Measurements from ENCODE around the gene MTG2. TPM values are rescaled to one million over a fixed set of nuclear protein-coding genes. Genes with fewer than 3 reads are reported as not detected.

The MTG2 gene
- total and polyA plus RNA-seq, 4 donors = 13.0 to 28.0 (median 24.4) TPM

- TF ChIP-seq REST (IDR thresholded peaks at IDR 0.05) = no peak
Measured at GRCh38 chr20:62137092-62137384, 45.8 kb upstream of the MTG2 start (continued).

- H3K9me3 ChIP-seq (ENCODE audit: control insufficient read depth in 4 of 4, low read length in 3 of 4) = no peaks in the 10 kb centered on the region
- H3K4me3 ChIP-seq (ENCODE audit: low read depth in 1 of 3, low read length in 3 of 3) = no peak overlapping the region
- DNase-seq (ENCODE audit: low spot score) = no peak
- no peak overlapping the region for H3K9ac ChIP-seq (ENCODE audit: low read depth in 1 of 2, low read length in 2 of 2)
- H3K4me1 ChIP-seq (ENCODE audit: control insufficient read depth in 4 of 4, insufficient read depth in 4 of 4, low read length in 3 of 4) = peaks cover 9 to 42% (median 29%) of the 10 kb centered on the region in 4 donors
- H3K27ac ChIP-seq (ENCODE audit: low read depth in 1 of 2, low read length in 2 of 2) = no peak overlapping the region
- TF ChIP-seq GABPA (IDR thresholded peaks at IDR 0.05 in 1 of 2, conservative IDR thresholded peaks at IDR 0.05 in 1 of 2) (no peak), REST (IDR thresholded peaks at IDR 0.05) (no peak), NR2F2 (IDR thresholded peaks at IDR 0.05) (no peak), RXRA (IDR thresholded peaks at IDR 0.05) (no peak), HNF4A (conservative IDR thresholded peaks at IDR 0.05) (no peak), ATF3 (IDR thresholded peaks at IDR 0.05) (no peak), MAX (IDR thresholded peaks at IDR 0.05) (no peak), FOXA1 (IDR thresholded peaks at IDR 0.05) (no peak), RAD21 (IDR thresholded peaks at IDR 0.05) (no peak), SP1 (IDR thresholded peaks at IDR 0.05) (no peak)
- H3K36me3 ChIP-seq (ENCODE audit: control insufficient read depth in 4 of 4, insufficient read depth in 3 of 4, low read depth in 1 of 4, low read length in 3 of 4) = peaks cover 17 to 59% (median 46%) of the 10 kb centered on the region in 4 donors
- no peaks in the 10 kb centered on the region for H3K27me3 ChIP-seq (ENCODE audit: control insufficient read depth in 4 of 4, insufficient read depth in 4 of 4, low read length in 3 of 4)
- WGBS = 79% methylated on average over 8 of the region's 8 CpGs
Measured at GRCh38 chr20:62137478-62138203, 45.2 kb upstream of the MTG2 start.

GRCh38 chr20:62138204-62138543 lies 44.7 kb upstream of the MTG2 start:
- H3K9ac ChIP-seq (ENCODE audit: low read depth in 1 of 2, low read length in 2 of 2) = no peak overlapping the region
- H3K27me3 ChIP-seq (ENCODE audit: control insufficient read depth in 4 of 4, insufficient read depth in 4 of 4, low read length in 3 of 4) = no peaks in the 10 kb centered on the region
- WGBS = 90% methylated on average over 11 of the region's 11 CpGs
- no peak overlapping the region for H3K4me3 ChIP-seq (ENCODE audit: low read depth in 1 of 3, low read length in 3 of 3)
- no peak overlapping the region for H3K27ac ChIP-seq (ENCODE audit: low read depth in 1 of 2, low read length in 2 of 2)
- peaks cover 9 to 42% (median 29%) of the 10 kb centered on the region in 4 donors for H3K4me1 ChIP-seq (ENCODE audit: control insufficient read depth in 4 of 4, insufficient read depth in 4 of 4, low read length in 3 of 4)
- H3K9me3 ChIP-seq (ENCODE audit: control insufficient read depth in 4 of 4, low read length in 3 of 4) = no peaks in the 10 kb centered on the region
- peaks cover 17 to 55% (median 45%) of the 10 kb centered on the region in 4 donors for H3K36me3 ChIP-seq (ENCODE audit: control insufficient read depth in 4 of 4, insufficient read depth in 3 of 4, low read depth in 1 of 4, low read length in 3 of 4)
- TF ChIP-seq REST (IDR thresholded peaks at IDR 0.05) = peak; percentile 47
- no peak for TF ChIP-seq NR2F2 (IDR thresholded peaks at IDR 0.05)
- TF ChIP-seq HNF4A (conservative IDR thresholded peaks at IDR 0.05) = no peak
- TF ChIP-seq FOXA1 (IDR thresholded peaks at IDR 0.05) = no peak
- TF ChIP-seq YY1 (IDR thresholded peaks at IDR 0.05) = no peak
- DNase-seq (ENCODE audit: low spot score) = no peak

Data from liver (tissue), 9 donors.